Stimulated activated CD4-positive, alpha-beta T cell treated with anti-CD3 and anti-CD28 coated beads, Interleukin-4, amount 100 ng/mL, for 24 hours (primary cell): ENCODE data around the gene XRCC5.

ENCODE experiments used
- DNase-seq: peaks from one replicate; pipeline ENCODE4 v3.0.0-alpha.2; 2020

The XRCC5 gene

DNA sequence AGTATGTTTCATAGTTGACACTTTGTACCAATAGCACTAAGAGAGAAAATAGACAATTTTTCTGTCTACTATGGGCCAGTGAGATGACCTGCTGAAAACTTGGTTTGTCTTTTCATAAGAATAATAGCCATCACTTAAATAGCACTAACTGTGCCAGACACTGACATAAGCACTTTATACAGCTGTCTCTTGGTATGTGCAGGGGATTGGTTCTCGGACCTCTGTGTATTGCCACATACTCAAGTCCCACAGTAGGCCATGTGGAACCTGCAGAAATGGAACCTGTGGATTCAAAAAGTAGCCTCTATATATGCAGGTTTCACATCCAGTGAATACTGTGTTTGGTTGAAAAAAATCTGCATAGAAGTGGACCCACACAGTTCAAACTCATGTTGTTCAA is 126.7 kb downstream of the XRCC5 start:
- no peak for DNase-seq

- DNase-seq = no peak
These were observed 127.3 kb downstream of the XRCC5 start for GRCh38 chr2:216236486-216236885.

DNA sequence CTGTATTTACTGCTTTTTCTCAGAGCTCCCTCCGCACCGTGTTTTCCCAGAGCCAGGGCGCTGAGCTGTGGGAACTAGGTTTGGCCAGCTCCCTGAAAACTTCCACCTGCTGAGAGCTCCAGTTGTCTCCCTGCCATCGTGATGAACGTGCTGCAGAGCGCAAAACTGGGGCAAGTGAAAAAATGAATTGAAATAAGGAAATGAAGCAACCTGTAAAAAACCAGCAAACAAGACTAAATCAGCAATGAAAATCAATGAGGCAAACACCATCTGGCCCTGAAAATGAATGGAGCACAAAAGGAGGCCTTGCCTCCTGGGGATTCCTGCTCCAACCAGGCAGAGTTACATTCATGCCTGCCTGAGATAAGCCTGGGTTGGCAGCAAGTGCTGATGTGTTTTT is 133.2 kb downstream of the XRCC5 start:
- DNase-seq = no peak

DNA sequence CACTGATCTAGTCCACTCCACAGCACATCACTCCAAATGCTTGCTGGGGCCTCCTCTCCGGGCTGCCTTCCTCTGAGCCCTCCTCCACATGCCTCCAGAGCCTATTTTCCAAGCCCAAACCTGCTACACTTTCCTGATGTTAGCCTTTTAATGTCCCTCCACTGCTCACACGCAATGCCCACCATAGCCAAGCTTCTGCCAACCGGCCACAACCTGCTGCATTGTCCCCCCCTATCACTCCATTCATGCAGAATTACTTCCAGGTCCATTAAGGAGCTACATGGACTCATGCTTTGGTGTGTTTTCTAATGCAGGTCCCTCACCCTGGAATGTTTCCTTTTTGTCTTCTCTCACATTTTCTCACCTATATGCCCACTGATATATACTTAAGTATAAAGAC is 133.9 kb downstream of the XRCC5 start:
- no peak for DNase-seq

DNA sequence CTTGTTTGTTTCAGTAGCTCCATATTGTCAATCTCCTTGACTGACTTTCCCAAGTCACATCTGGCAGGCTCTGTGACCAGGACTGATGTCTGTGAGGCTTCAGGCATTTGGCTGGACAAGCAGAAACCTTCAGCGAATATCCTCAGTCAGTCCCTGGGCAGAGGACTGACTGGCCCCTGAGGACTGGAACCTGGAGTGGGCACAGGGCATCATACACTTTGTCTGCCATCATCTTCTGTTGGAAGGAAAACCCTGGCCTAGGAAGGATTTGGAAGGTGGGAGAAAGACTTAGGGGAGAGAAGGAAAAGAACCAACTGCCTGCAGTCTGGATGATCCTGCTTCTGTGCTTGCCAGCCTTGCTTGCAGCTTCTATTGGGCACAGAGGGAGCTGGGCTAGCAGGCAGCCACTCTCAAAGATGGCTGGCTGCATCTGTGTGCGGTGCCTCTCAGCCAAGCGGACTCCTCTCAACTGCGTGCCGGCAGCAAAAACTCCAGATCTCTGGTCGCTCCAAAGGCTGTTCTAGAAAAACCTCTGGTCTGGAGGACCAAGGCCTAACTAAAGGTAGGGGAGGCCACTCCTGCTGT is 136.3 kb downstream of the XRCC5 start:
- no peak for DNase-seq

- DNase-seq = no peak
These were observed 137.6 kb downstream of the XRCC5 start for GRCh38 chr2:216246766-216247165.
